GM20431 (cell line): ENCODE results near the gene SERPINA6.
"Not testable (repeated sequence)": the region's sequence is repeated elsewhere in the genome, so short reads cannot be mapped to it uniquely, and the experiment has no call there.

ENCODE experiments used
- in situ Hi-C: fragments of 300-500 bp; cut with MseI, MboI; formaldehyde crosslinking; loops from one replicate; pipeline ENCODE4 v1.15.0; 2020; ENCODE audit warnings: low sequenced_read_pairs; ENCODE audit not compliant: unreplicated experiment

The SERPINA6 gene

GRCh38 chr14:94322648-94323570, at the start of gene SERPINA6:
SERPINA6 (minus strand) TSS chr14:94323336; CDS start chr14:94314648, 8,688 bp downstream.
- in situ Hi-C loops = no loop called here

GRCh38 chr14:94372021-94372605, 49.0 kb upstream of the SERPINA6 start:
- in situ Hi-C loops = no loop called here

DNA sequence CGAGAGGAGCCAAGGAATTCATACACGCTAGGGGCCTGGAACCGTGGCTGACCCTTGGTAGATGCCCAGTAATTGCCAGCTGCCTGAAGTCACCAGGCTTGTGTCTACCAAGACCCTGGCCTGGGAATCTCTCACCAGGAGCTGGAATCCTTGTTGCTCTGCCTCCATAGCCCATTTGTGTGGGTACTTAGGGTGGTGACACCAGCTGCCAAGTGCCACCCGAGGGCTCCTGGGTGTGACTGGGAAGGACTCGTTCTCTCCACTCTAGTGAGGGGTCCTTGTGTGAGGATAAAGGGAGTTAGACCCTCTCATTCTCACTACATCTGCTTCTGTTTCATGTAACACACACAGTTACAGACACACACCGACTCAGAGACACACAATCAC, 47.4 kb upstream of the SERPINA6 start:
- in situ Hi-C loops = no loop called here

- in situ Hi-C loops = not testable (repeated sequence)
Observed at GRCh38 chr14:94369766-94370523, 46.8 kb upstream of the SERPINA6 start.

DNA sequence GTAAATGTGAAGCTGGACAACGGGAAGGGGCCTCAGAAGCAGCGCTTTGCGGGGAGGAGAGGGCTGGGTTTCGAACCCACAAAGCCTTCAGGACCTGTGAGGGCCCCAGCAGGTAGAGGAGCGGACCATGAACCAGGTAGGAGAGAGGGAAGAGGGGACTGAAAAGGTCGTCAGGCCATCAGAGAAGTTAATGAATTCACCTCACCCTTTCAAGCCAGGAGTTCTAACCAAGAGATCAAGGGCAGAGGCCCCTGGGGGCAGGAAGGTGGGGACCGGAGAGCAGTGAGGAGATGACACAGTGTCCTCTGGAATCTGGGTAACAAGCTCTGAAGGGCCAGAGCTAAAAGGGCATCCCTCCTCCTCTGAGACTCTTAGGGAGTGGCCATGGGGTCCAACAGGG, 45.8 kb upstream of the SERPINA6 start:
- in situ Hi-C loops = no loop called here

DNA sequence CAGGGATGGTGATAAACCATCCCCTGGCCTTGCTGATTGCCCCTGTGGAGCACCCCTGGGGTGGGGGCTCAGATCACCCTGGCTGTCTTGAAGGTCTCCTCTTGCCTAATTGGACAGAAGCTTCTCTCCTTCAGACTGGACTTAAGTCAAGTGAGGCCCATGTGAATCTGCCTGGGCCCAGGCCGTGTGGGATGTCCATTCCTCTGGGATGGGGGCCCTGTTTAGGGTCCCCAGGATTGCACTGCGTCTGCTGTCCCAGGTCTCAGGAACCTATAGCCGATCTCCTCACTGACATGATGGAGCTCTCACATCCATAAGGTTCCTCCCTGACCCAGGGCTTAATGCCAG, 45.1 kb upstream of the SERPINA6 start:
- in situ Hi-C loops = no loop called here

DNA sequence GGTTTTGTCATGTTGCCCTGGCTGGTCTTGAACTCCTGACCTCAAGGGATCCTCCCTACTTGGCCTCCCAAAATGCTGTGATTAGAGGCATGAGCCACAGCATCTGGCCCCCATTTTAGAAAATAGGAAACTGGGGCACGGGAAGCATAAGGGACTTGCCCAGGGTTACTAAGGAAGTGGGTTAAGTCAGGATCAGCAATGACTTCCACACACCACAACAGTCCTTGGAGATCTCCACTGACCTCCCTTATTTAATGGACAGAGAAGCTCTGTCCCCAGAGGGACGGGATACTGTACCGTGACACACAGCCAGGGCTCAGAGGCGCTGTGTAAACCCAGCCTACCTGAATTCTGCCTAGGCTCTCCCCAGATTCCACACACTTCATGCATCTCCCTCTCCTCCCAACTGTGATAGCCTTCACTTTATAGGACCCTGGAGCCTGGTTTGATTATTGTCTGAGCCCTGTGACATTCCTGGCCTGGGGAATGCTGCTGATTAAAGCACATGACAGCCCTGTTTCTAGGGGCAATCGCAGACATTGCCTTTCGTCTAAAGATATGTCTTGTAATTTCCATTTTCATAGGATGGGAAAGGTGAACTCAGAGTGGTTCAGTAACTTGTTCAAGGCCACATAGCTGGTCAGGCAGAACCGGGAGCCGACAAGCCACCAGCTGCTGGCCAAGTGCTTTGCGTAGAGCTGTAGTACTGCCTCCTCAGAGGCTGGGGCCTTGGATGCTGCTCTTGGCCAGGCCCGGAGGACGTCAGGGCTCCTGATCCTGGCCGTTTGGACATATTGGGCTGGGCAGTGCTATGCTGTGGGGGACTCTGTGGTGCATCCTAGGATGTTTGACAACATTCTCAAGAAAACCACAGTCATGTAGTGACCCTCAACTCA, 44.5 kb upstream of the SERPINA6 start:
- in situ Hi-C loops = no loop called here

DNA sequence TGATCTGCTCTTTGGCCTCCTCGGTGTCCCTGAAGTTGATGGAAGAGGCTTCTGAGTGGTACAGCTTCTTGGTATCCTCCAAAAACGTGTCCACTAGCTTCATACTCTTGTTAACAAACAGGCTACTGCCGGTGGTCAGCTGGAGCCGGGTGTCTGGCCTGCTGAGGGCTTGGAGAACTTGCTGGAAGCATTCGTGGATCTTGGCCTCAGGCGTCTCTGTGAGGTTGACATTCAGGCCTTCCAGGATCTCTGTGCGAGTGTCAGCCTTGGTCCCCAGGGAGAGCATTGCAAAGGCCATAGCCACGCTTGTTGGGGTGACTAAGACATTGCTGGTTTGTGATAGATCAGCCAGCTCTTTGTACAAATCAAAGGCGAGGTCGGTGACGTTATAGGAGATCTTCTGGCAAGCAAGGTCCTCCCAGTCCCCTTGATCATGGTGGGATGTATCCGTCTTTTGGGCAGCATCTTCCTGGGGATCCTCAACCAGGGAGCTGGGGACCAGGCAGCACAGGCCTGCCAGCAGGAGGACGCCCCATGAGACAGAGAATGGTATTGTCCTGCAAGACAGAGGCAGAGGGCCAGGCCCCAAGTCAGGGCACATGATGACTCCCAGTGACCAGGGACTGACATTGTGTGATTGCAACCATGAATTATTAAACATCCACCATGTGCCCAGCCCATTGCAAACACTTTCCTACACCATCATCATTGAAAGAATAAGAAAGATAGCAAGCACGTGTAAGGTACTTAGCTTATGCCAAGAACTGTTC, 43.2 kb upstream of the SERPINA6 start, which contains the start of gene SERPINA2:
SERPINA2 (minus strand) TSS at position 553 of the 770 bp plus-strand sequence.
- in situ Hi-C loops = no loop called here

DNA sequence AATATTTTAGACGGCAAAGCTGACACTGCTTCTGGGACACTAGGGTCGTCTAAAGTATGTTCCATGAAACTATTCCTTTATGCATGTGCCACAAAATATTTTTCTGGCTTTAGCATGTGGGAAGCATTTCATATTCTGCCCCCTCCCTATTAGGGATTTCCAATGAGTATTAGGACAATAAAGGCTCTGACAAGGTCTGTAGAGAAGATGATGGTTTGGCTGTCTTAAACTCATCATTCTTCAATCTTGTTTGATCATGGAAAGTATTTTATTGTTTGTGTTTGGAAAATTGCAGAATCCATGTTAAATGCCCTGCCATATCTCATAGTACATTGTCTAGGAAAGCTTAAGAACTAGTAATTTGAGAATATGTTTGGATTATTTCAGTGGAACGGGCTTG, 42.5 kb upstream of the SERPINA6 start:
- in situ Hi-C loops = no loop called here

DNA sequence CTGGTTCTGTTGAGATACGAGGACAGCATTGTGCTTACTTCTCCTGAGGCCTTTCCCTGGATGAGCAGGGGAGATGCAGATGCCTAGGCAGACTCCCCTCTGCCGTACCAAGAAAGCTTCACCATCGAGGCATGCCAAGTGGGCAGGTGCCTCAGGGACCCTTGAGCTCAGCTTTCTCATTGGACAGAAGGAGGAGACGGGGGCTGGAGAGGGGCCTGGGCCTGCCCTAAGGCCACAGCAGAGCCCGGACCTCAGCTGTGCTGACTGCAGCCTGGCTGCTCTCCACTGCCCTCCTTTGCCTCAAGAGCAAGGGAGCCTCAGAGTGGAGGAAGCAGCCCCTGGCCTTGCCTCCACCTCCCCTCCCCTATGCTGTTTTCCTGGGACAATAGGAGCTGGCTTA, 41.8 kb upstream of the SERPINA6 start:
- in situ Hi-C loops = no loop called here

DNA sequence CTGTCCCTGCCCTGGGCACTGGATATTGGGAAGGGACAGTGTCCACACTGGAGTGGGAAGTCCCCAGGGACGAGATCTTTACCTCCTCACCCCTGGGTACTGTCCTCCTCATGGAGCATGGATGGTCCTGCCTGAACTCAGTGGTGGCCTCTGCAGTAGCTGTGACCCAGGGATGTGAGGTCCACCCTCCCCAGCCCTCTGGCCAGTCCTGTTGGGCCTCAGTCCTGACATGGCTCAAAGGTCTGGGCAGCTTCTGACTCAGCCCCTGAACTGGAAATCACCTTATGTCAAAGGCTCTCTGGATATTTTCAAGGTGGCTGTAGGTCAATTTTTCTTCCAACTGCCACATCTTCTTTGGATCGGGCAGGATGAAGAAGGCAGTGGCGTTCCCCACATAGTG, 40.9 kb upstream of the SERPINA6 start:
- in situ Hi-C loops = no loop called here

DNA sequence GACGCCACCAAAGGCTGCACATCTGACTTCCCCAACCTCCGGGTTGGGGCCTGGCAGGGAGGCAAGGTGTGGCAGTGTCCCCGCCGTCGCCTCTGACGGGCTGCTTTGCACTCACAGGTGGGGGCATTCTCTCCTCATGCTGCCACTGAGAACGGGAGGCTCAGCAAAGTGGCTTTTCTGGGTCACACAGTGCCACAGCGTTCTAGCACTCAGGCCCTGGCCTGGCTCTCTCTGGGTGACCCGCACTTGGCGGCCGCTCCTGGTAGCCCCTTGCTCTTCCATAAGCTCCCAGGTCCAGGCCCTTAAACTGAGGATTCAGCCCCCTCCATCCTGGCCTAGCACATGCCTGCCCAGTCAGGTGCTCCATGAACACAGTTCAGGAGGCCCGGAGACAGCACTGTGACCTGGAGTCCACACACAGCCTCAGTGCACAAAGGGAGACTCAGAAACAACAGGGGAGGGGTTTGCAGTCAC, 40.1 kb upstream of the SERPINA6 start:
- in situ Hi-C loops = no loop called here

GRCh38 chr14:94362614-94363133, 39.5 kb upstream of the SERPINA6 start:
- in situ Hi-C loops = no loop called here

GRCh38 chr14:94361682-94362081, 38.5 kb upstream of the SERPINA6 start:
- in situ Hi-C loops = no loop called here

- in situ Hi-C loops = no loop called here
Observed at GRCh38 chr14:94360945-94361565, 37.9 kb upstream of the SERPINA6 start.

DNA sequence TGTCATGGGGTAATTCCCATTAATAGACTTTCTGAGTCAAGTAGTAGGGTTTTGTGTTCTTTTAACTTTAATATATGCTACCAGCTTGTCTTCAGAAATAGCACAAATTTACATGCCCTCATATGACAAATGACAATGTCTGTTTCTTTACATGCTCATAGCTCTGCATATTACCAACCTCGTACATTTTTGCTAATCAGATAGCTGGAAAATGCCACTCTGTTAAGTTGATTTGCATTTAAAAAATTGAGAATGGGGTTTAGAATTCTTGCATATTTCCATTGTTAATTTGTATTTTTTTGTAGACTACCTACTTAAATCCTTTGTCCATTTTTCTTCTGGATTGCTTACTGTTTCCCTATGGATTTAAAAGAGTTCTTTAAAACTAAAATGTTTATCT, 34.0 kb upstream of the SERPINA6 start:
- in situ Hi-C loops = no loop called here

- in situ Hi-C loops = no loop called here
Observed at GRCh38 chr14:94356379-94357056, 33.4 kb upstream of the SERPINA6 start.
